GM11168 (cell line): Measurements from ENCODE around the gene RIC8B.
"Not testable (repeated sequence)": the region's sequence is repeated elsewhere in the genome, so short reads cannot be mapped to it uniquely, and the experiment has no call there.

Experiments used
- in situ Hi-C: fragments of 300-500 bp; cut with MboI; formaldehyde crosslinking; loops from one replicate; pipeline ENCODE4 v1.12.0; 2022; ENCODE audit warnings: low sequenced_read_pairs; ENCODE audit not compliant: unreplicated experiment

The RIC8B gene

GRCh38 chr12:106923594-106923993 lies 149.1 kb downstream of the RIC8B start:
- in situ Hi-C loops: not testable (repeated sequence)

DNA sequence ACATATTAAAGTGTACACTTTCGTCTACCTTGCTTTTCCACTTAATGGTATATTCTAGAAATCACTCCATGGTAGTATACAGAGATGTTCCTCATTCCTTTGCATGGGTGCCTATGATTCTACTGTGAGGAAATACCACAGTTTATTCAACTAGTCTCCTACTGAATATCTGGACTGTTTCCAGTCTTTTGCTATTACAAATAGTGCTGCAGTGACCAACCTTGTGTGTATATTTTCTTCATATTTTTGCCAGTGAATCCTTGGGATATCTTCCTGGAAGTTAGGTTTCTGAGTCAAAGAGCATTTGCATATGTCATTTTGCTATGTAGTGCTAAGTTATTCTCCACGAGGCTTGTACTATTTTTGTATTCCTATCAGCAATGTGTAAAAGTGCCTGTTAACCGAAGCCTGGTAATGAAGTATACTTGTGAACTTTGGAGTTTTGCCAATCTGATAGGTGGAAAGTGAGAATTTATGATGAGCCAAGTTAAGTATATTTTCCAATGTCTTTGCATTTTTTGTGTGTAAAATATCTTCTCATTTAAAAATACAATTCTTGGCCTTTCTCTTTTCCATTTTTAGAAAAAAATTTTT lies 149.9 kb downstream of the RIC8B start:
- in situ Hi-C loops: no loop called here

DNA sequence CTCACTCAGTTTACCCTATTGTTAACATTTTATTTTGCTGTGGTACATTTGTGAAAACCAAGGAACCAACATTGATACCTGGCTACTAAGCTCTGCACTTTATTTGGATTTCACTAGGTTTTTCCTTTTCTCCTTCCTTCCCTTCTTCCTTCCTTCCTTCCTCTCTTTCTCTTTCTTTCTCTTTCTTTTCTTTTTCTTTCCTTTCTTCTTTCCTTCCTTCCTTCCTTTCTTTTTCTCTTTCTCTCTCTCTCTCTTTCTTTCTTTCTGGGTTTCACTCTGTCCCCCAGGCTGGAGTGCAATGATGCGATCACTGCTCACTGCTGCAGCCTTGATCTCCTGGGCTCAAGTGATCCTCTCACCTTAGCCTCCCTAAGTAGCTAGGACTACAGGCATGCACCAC lies 152.2 kb downstream of the RIC8B start:
- in situ Hi-C loops: no loop called here

- in situ Hi-C loops: no loop called here
Observed at GRCh38 chr12:106934277-106934676, 159.8 kb downstream of the RIC8B start.
